GM12872 (cell line): ENCODE data around the gene TFCP2L1.

Source experiments
- CTCF ChIP-seq: IDR thresholded peaks from 3 replicates; pipeline ENCODE4 v1.5.1; 2011; ENCODE audit warnings: low read depth, mild to moderate bottlenecking, low read length, moderate library complexity; ENCODE audit not compliant: insufficient read depth

TFCP2L1 gene

GRCh38 chr2:121247534-121247933 lies 37.5 kb downstream of the TFCP2L1 start:
- no peak for TF ChIP-seq CTCF

GRCh38 chr2:121246704-121247255 lies 38.2 kb downstream of the TFCP2L1 start:
- no peak for TF ChIP-seq CTCF

- no peak for TF ChIP-seq CTCF
Measured at GRCh38 chr2:121245913-121246312, 39.1 kb downstream of the TFCP2L1 start.

GRCh38 chr2:121245120-121245820 lies 39.7 kb downstream of the TFCP2L1 start:
- no peak for TF ChIP-seq CTCF

GRCh38 chr2:121244616-121245015 lies 40.4 kb downstream of the TFCP2L1 start:
- TF ChIP-seq CTCF = no peak

- TF ChIP-seq CTCF = no peak
Measured at GRCh38 chr2:121243821-121244460, 41.1 kb downstream of the TFCP2L1 start.

- TF ChIP-seq CTCF = no peak
Measured at GRCh38 chr2:121242976-121243375, 42.0 kb downstream of the TFCP2L1 start.
